ENCODE data around the gene MAP2K6.

DNA sequence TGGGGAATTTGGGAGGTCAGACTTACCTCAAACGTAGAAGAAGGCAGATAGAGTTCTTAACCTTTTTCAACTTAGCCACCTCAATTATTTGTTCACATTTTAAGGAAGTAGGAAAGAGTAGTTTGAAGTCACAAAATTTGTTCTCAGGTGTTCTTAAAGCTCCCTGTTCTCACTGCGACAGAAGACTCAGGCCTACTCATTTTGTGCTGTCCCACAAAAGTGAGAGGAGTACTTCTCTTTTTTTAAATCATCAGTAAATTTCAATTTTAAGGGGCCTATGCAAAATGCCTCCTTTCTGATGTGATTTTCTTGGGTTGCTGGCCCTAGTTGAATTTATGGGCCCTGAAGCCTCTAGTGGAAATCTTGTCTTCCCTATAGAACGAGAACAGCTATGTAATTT lies 133.4 kb downstream of the MAP2K6 start:
- TF ChIP-seq, protein P1, sequence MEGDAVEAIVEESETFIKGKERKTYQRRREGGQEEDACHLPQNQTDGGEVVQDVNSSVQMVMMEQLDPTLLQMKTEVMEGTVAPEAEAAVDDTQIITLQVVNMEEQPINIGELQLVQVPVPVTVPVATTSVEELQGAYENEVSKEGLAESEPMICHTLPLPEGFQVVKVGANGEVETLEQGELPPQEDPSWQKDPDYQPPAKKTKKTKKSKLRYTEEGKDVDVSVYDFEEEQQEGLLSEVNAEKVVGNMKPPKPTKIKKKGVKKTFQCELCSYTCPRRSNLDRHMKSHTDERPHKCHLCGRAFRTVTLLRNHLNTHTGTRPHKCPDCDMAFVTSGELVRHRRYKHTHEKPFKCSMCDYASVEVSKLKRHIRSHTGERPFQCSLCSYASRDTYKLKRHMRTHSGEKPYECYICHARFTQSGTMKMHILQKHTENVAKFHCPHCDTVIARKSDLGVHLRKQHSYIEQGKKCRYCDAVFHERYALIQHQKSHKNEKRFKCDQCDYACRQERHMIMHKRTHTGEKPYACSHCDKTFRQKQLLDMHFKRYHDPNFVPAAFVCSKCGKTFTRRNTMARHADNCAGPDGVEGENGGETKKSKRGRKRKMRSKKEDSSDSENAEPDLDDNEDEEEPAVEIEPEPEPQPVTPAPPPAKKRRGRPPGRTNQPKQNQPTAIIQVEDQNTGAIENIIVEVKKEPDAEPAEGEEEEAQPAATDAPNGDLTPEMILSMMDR (IDR thresholded peaks at IDR 0.05), result no peak
- TF ChIP-seq POLR2AphosphoS5 (IDR thresholded peaks at IDR 0.05; ENCODE audit: insufficient read depth in 1 of 2, low read depth in 1 of 2), result no peak
- TF ChIP-seq POLR2A (IDR thresholded peaks at IDR 0.05), result no peak
